Fibroblast of lung (primary cell): ENCODE measurements around the gene WDR31. TPM values are rescaled to one million over a fixed set of nuclear protein-coding genes. Genes with fewer than 3 reads are reported as not detected.

Source experiments
- DNase-seq, 2 donors: peaks; one replicate each; pipeline versions ENCODE4 v3.0.0 to v3.0.0-alpha.2; 2010; ENCODE audit warnings: low read depth in 2 of 2
- H2AFZ ChIP-seq: 2 replicates; pipeline ENCODE4 v1.5.1; 2012; ENCODE audit warnings: low read length, control low read depth, inconsistent platforms
- H3K27ac ChIP-seq: 2 replicates; pipeline ENCODE4 v1.5.1; 2011; ENCODE audit warnings: low read length, control low read depth; ENCODE audit not compliant: insufficient read depth
- H3K27me3 ChIP-seq: 2 replicates; pipeline ENCODE4 v1.5.1; 2011; ENCODE audit warnings: mild to moderate bottlenecking, low read length; ENCODE audit not compliant: control insufficient read depth, insufficient read depth
- H3K36me3 ChIP-seq: 2 replicates; pipeline ENCODE4 v1.5.1; 2011; ENCODE audit warnings: low read length; ENCODE audit not compliant: control insufficient read depth, insufficient read depth
- H3K4me1 ChIP-seq: 2 replicates; pipeline ENCODE4 v1.5.1; 2011; ENCODE audit warnings: low read length; ENCODE audit not compliant: control insufficient read depth, insufficient read depth; ENCODE audit errors: extremely low read depth
- H3K4me2 ChIP-seq: 2 replicates; pipeline ENCODE4 v1.5.1; 2011; ENCODE audit warnings: low read length, control low read depth; ENCODE audit not compliant: insufficient read depth; ENCODE audit errors: extremely low read depth
- H3K4me3 ChIP-seq, 4 experiments: fragments of 200-600 bp in 1 of 4; sonication (generic) in 1 of 4; replicated peaks in 1 of 4; 2 replicates each; pipeline ENCODE4 v1.5.1; 2011 to 2016; ENCODE audit warnings: low read length in 4 of 4, low read depth in 3 of 4, mild to moderate bottlenecking in 3 of 4, control low read depth in 2 of 4, inconsistent platforms in 1 of 4, mixed read lengths in 1 of 4; ENCODE audit not compliant: insufficient read depth in 1 of 4; ENCODE audit errors: control extremely low read depth in 1 of 4
- H3K79me2 ChIP-seq: 2 replicates; pipeline ENCODE4 v1.5.1; 2012; ENCODE audit warnings: mild to moderate bottlenecking, low read length, inconsistent platforms; ENCODE audit not compliant: control insufficient read depth, insufficient read depth
- H3K9ac ChIP-seq: 2 replicates; pipeline ENCODE4 v1.5.1; 2011; ENCODE audit warnings: mild to moderate bottlenecking, low read length, control low read depth; ENCODE audit not compliant: insufficient read depth
- H3K9me3 ChIP-seq: 2 replicates; pipeline ENCODE4 v1.5.1; 2012; ENCODE audit warnings: low read depth, low read length; ENCODE audit not compliant: control insufficient read depth, insufficient read depth
- H4K20me1 ChIP-seq: 2 replicates; pipeline ENCODE4 v1.5.1; 2011; ENCODE audit warnings: low read length; ENCODE audit not compliant: control insufficient read depth, insufficient read depth; ENCODE audit errors: extremely low read depth
- CTCF ChIP-seq, 2 donors: IDR thresholded peaks in 1 of 2; conservative IDR thresholded peaks in 1 of 2; 1 replicate in 1 of 2; 2 replicates in 1 of 2; pipeline ENCODE4 v1.5.1; 2011 to 2012; ENCODE audit warnings: low read length in 2 of 2, control low read depth in 1 of 2, inconsistent platforms in 1 of 2, low read depth in 1 of 2, mild to moderate bottlenecking in 1 of 2
- EZH2 ChIP-seq: IDR thresholded peaks from 2 replicates; pipeline ENCODE4 v1.5.1; 2012; ENCODE audit warnings: low read length, control low read depth, mild to moderate bottlenecking; ENCODE audit errors: missing control alignments
- polyA plus RNA-seq, 2 donors: library from polyadenylated mRNA; depleted of rRNA in 1 of 2; stranded (reverse) in 1 of 2; unstranded in 1 of 2; fragments of >200 nt; gene quantifications; 2 replicates each; pipeline ENCODE4 v1.2.1, GENCODE V29; 2011 to 2012; ENCODE audit warnings: missing spikeins in 1 of 2
- total RNA-seq: library from RNA; depleted of rRNA; stranded (reverse); fragments of >200 nt; gene quantifications from 2 replicates; pipeline ENCODE4 v1.2.1, GENCODE V29; 2014

Gene WDR31
- total and polyA plus RNA-seq, 2 donors (not counting 1 experiment from before 2014, with no cell fraction given), result 1.6 to 4.0 TPM

GRCh38 chr9:113319054-113319453 lies 21.0 kb downstream of the WDR31 start:
- DNase-seq, result no peak
- no peak overlapping the region for H3K4me3 ChIP-seq
- H3K9me3 ChIP-seq, result no peaks in the 10 kb centered on the region
- no peaks in the 10 kb centered on the region for H3K79me2 ChIP-seq
- no peak overlapping the region for H2AFZ ChIP-seq
- no peak overlapping the region for H3K27ac ChIP-seq
- no peaks in the 10 kb centered on the region for H3K27me3 ChIP-seq
- H3K4me2 ChIP-seq, result no peak overlapping the region
- no peaks in the 10 kb centered on the region for H3K4me1 ChIP-seq
- no peak overlapping the region for H3K9ac ChIP-seq
- TF ChIP-seq CTCF (conservative IDR thresholded peaks at IDR 0.05 in 1 of 2, IDR thresholded peaks at IDR 0.05 in 1 of 2; ENCODE audit: low read depth in 1 of 2, low read length in 2 of 2) (no peak), EZH2 (no peak)
- H3K36me3 ChIP-seq, result no peaks in the 10 kb centered on the region
- H4K20me1 ChIP-seq, result no peaks in the 10 kb centered on the region

GRCh38 chr9:113317777-113318176 lies 22.3 kb downstream of the WDR31 start:
- no peak overlapping the region for H2AFZ ChIP-seq
- H3K4me3 ChIP-seq, result no peak overlapping the region
- no peak overlapping the region for H3K27ac ChIP-seq
- H4K20me1 ChIP-seq, result no peaks in the 10 kb centered on the region
- no peak for DNase-seq
- no peaks in the 10 kb centered on the region for H3K4me1 ChIP-seq
- H3K4me2 ChIP-seq, result no peak overlapping the region
- H3K36me3 ChIP-seq, result no peaks in the 10 kb centered on the region
- H3K79me2 ChIP-seq, result no peaks in the 10 kb centered on the region
- peak; percentile 19 to 21 for TF ChIP-seq CTCF (conservative IDR thresholded peaks at IDR 0.05 in 1 of 2, IDR thresholded peaks at IDR 0.05 in 1 of 2; ENCODE audit: low read depth in 1 of 2, low read length in 2 of 2)
- no peak for TF ChIP-seq EZH2
- H3K27me3 ChIP-seq, result no peaks in the 10 kb centered on the region
- no peak overlapping the region for H3K9ac ChIP-seq
- H3K9me3 ChIP-seq, result no peaks in the 10 kb centered on the region

GRCh38 chr9:113316030-113316429 lies 24.0 kb downstream of the WDR31 start:
- Histone ChIP-seq H4K20me1 (no peaks in the 10 kb centered on the region), H3K9me3 (no peaks in the 10 kb centered on the region), H3K4me3 (no peak overlapping the region), H3K79me2 (no peaks in the 10 kb centered on the region), H3K4me2 (no peak overlapping the region), H3K9ac (no peak overlapping the region), H2AFZ (no peak overlapping the region), H3K36me3 (no peaks in the 10 kb centered on the region), H3K27me3 (no peaks in the 10 kb centered on the region), H3K4me1 (no peaks in the 10 kb centered on the region), H3K27ac (no peak overlapping the region)
- no peak for DNase-seq
- TF ChIP-seq EZH2, result no peak
- no peak for TF ChIP-seq CTCF (conservative IDR thresholded peaks at IDR 0.05 in 1 of 2, IDR thresholded peaks at IDR 0.05 in 1 of 2; ENCODE audit: low read depth in 1 of 2, low read length in 2 of 2)
